ENCODE data around the gene MAN1C1. TPM values are rescaled to one million over a fixed set of nuclear protein-coding genes. Genes with fewer than 3 reads are reported as not detected.

Gene MAN1C1
- total RNA-seq, 1 experiment from 2014 or later = 9.3 TPM

DNA sequence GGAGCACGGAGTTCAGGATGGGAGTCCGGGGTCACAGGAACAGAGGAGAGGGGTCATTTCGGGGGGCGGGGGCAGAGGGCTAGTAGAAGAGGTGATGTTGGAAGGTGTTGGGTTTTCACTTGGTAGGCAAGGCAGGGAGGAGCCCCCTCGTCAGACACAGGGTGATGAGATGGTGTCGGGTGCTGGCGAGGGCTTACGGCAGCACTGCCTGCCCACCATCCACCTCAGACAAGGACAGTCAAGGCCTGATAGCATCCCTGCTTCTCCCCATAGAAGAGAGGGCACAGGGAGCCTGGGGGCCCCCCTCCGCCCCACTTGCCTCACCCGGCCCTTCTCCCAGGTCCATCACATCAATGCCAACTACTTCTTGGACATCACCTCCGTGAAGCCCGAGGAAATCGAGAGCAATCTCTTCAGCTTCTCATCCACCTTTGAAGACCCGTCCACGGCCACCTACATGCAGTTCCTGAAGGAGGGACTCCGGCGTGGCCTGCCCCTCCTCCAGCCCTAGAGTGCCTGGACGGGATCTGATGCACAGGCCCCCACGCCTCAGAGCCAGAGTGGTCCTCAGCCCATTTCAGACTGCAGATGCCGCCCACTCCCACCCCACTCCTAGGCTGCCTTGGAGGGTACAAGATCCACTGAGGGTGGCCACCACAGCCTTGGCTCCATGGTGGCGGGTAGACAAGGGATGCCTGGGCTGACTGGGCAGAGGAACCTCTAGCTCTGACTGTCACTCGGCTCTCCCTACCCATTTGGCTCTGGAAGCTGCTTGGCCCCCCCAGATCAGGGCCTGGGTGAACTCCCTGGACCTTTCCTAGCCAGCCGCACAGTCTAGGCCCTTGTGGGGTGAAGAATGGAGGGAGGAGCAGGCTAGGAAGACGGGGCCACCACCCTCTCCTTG, 198.9 kb downstream of the MAN1C1 start:
- no peak overlapping the region for H3K4me3 Mint-ChIP-seq
- H2AFZ ChIP-seq (ENCODE audit: low read length) = no peak overlapping the region
- H3K14ac ChIP-seq (ENCODE audit: insufficient read depth, low read length) = no peak overlapping the region
- WGBS (ENCODE audit: extremely low coverage, insufficient read length, low lambda C conversion rate) = no CpG with 5 or more reads among the region's 24 CpGs
- H3K27ac ChIP-seq (ENCODE audit: insufficient read length, low read depth, low read length) = no peak overlapping the region
- no peak overlapping the region for H2BK15ac ChIP-seq (ENCODE audit: low read depth, low read length)
- H3K18ac ChIP-seq (ENCODE audit: insufficient read length, low read depth, low read length) = no peak overlapping the region
- peaks cover 3% of the 10 kb centered on the region for H4K20me1 ChIP-seq (ENCODE audit: control insufficient read depth, insufficient read depth, insufficient read length)
- peaks cover 20 to 25% of the 10 kb centered on the region in 2 experiments for H3K4me1 Mint-ChIP-seq
- H4K91ac ChIP-seq (ENCODE audit: insufficient read length, low read depth, low read length) = no peak overlapping the region
- no peak overlapping the region for H2AK5ac ChIP-seq (ENCODE audit: insufficient read length, low read length)
- no peak overlapping the region for H2BK120ac ChIP-seq (ENCODE audit: low read depth, low read length, poor library complexity, severe bottlenecking)
- H3K9me3 Mint-ChIP-seq = no peaks in the 10 kb centered on the region
- peak overlapping the region in 1 of 3 experiments; percentile 29; a peak in 1 of 7 replicates for H3K27ac Mint-ChIP-seq
- no peak overlapping the region for H4K5ac ChIP-seq (ENCODE audit: insufficient read length, low read depth, low read length)
- H2BK12ac ChIP-seq (ENCODE audit: insufficient read length, low read depth, low read length) = no peak overlapping the region
- no peak overlapping the region for H2BK20ac ChIP-seq (ENCODE audit: low read depth, low read length, poor library complexity, severe bottlenecking)
- H3K56ac ChIP-seq (ENCODE audit: insufficient read length, low read depth, low read length) = no peak overlapping the region
- no peak overlapping the region for H3K9ac ChIP-seq (ENCODE audit: extremely low read depth, insufficient read length, low read length)
- no peaks in the 10 kb centered on the region for H3K9me3 ChIP-seq (ENCODE audit: control insufficient read depth, low read depth, low read length)
- H3K36me3 Mint-ChIP-seq (ENCODE audit: insufficient read depth in 1 of 3, low read depth in 3 of 3) = peaks cover 9 to 39% (median 36%) of the 10 kb centered on the region in 3 experiments; a peak in 6 of 7 replicates
- H4K8ac ChIP-seq (replicated peaks; ENCODE audit: insufficient read length, low read depth, low read length) = no peak overlapping the region
- no peak for TF ChIP-seq CTCF (conservative IDR thresholded peaks at IDR 0.05)
- H3K27me3 Mint-ChIP-seq (ENCODE audit: low read depth) = peaks cover 2% of the 10 kb centered on the region
- H3K23ac ChIP-seq (ENCODE audit: insufficient read length, low read depth, low read length) = no peak overlapping the region
- no peak overlapping the region for H3K4ac ChIP-seq (ENCODE audit: low read depth, low read length)
- H3K23me2 ChIP-seq (ENCODE audit: insufficient read length, low read depth, low read length, poor library complexity, severe bottlenecking) = peaks cover 4% of the 10 kb centered on the region
- DNase-seq = no peak
- no peak overlapping the region for H3K4me2 ChIP-seq (ENCODE audit: insufficient read depth, insufficient read length, low read length)
- no peaks in the 10 kb centered on the region for H3K79me2 ChIP-seq (ENCODE audit: insufficient read depth, low read length)
- no peak overlapping the region for H2BK5ac ChIP-seq (ENCODE audit: insufficient read length, low read length)
- H3K27me3 ChIP-seq (ENCODE audit: insufficient read depth, low read length) = no peaks in the 10 kb centered on the region
- no peaks in the 10 kb centered on the region; the same call in 1 of the 2 replicates for H3K4me1 ChIP-seq (ENCODE audit: insufficient read depth, low read length)
- no peak overlapping the region for H3T11ph ChIP-seq (ENCODE audit: low read length)
- H3K79me1 ChIP-seq (ENCODE audit: insufficient read depth, low read depth, low read length, poor library complexity, severe bottlenecking) = no peaks in the 10 kb centered on the region
